Karpas-422 (cell line): Measurements from ENCODE around the gene ITGB3BP. TPM values are rescaled to one million over a fixed set of nuclear protein-coding genes. Genes with fewer than 3 reads are reported as not detected.
A peak's percentile ranks its signal among the peaks of the same experiment; 100 is the strongest.
"Not testable (repeated sequence)": the region's sequence is repeated elsewhere in the genome, so short reads cannot be mapped to it uniquely, and the experiment has no call there.

ENCODE experiments used
- DNase-seq: peaks from one replicate; pipeline ENCODE4 v3.0.0-alpha.2; 2015
- H2AFZ ChIP-seq: fragments of 200-600 bp; sonication (generic); 2 replicates; pipeline ENCODE4 v1.6.1; 2014; ENCODE audit warnings: antibody characterized with exemption, low read length, mixed read lengths
- H3K27ac ChIP-seq: fragments of 200-600 bp; sonication (generic); 2 replicates; pipeline ENCODE4 v1.5.1; 2014; ENCODE audit warnings: mild to moderate bottlenecking, low read length, moderate library complexity
- H3K27me3 ChIP-seq: fragments of 200-600 bp; sonication (generic); 2 replicates; pipeline ENCODE4 v1.6.1; 2014; ENCODE audit warnings: low read length, mixed read lengths
- H3K36me3 ChIP-seq: fragments of 200-600 bp; sonication (generic); 2 replicates; pipeline ENCODE4 v1.6.1; 2014; ENCODE audit warnings: low read length, mixed read lengths; ENCODE audit not compliant: insufficient read depth
- H3K4me1 ChIP-seq: fragments of 200-600 bp; sonication (generic); 2 replicates; pipeline ENCODE4 v1.6.1; 2014; ENCODE audit warnings: mild to moderate bottlenecking, low read length, mixed read lengths
- H3K4me2 ChIP-seq: fragments of 200-600 bp; sonication (generic); 2 replicates; pipeline ENCODE4 v1.6.1; 2014; ENCODE audit warnings: low read length, low read depth, mild to moderate bottlenecking; ENCODE audit not compliant: poor library complexity, severe bottlenecking
- H3K4me3 ChIP-seq: fragments of 200-600 bp; sonication (generic); 2 replicates; pipeline ENCODE4 v1.5.1; 2014; ENCODE audit warnings: mild to moderate bottlenecking, antibody characterized with exemption, low read length, mixed read lengths
- H3K79me2 ChIP-seq: fragments of 200-600 bp; sonication (generic); 2 replicates; pipeline ENCODE4 v1.6.1; 2014; ENCODE audit warnings: mild to moderate bottlenecking, low read length, mixed read lengths
- H3K9ac ChIP-seq: fragments of 200-600 bp; sonication (generic); 2 replicates; pipeline ENCODE4 v1.6.0; 2014; ENCODE audit warnings: low read length
- H3K9me2 ChIP-seq: fragments of 200-600 bp; sonication (generic), shearing (Covaris generic); replicated peaks from 2 replicates; pipeline ENCODE4 v1.6.0; 2014; ENCODE audit warnings: mild to moderate bottlenecking, low read length, moderate library complexity; ENCODE audit not compliant: insufficient read depth
- H3K9me3 ChIP-seq: fragments of 300-700, 200-600 bp; sonication (generic); 2 replicates; pipeline ENCODE4 v1.6.1; 2014; ENCODE audit warnings: low read length, mixed read lengths
- H4K20me1 ChIP-seq: fragments of 200-600 bp; sonication (generic); 2 replicates; pipeline ENCODE4 v1.6.1; 2014; ENCODE audit warnings: mild to moderate bottlenecking, antibody characterized with exemption, low read length, low read depth; ENCODE audit not compliant: insufficient read depth
- total RNA-seq: library from RNA; depleted of rRNA; stranded (reverse); fragments of >200 nt; shearing (Covaris generic); gene quantifications from 2 replicates; pipeline ENCODE4 v1.2.3, GENCODE V29; 2014; ENCODE audit warnings: low replicate concordance; rRNA removed

The ITGB3BP gene, protein sequence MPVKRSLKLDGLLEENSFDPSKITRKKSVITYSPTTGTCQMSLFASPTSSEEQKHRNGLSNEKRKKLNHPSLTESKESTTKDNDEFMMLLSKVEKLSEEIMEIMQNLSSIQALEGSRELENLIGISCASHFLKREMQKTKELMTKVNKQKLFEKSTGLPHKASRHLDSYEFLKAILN
- 30.7 and 104 TPM in 2 replicates for total RNA-seq

DNA sequence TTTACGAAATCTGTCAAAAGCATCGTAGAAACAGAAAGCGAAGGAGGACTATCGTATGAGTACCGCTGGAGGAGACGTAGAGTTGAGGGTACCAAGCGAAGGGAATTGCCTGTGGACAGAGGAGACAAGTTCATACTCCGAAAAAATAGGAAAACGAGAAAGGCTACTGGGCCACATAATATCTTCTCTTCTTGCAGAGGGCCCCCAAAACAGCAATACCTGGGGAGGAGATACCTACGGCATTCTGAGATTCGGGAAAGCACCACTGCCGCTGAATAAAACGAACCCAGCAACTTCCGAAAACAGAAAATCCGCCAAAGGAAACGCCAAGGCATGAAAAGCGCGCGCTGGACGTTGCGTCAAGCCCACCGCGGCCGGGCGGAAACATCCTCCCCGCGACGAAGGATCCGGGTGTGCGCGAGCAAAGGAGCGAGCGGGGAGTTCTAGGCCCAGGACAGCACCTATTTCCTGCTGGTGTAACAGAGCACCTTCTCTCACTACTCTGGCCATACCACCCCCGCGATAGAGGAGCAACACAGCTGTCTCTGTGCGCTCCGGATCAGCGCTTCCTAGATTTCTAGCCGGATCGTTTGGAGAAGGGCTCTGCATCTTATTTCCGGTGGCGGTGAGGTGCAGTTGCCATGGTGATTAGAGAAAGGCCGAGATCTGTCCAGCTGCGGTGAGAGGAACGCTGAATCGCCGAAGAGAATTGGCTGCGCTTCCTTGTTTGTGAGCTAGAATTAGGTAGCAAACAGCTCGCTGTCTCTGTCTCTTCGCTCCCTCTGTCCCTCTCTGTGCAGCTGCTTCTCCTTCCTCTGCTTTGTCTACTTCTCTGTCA lies at the start of gene ITGB3BP, which contains the start of gene EFCAB7:
ITGB3BP (minus strand) TSS at position 335 of the 838 bp plus-strand sequence; CDS start at position 243, 92 bp downstream.
EFCAB7 (plus strand) TSS at position 635 of the 838 bp plus-strand sequence. CDS start 2,048 bp downstream, outside the sequence.
- Histone ChIP-seq H3K4me1 (peaks cover 35% of the 10 kb centered on the region), H3K4me2 (peak within 1 kb of the TSS; percentile 94), H4K20me1 (no peaks in the 10 kb centered on the region), H3K27me3 (no peaks in the 10 kb centered on the region), H3K9me3 (no peaks in the 10 kb centered on the region), H3K79me2 (peaks cover 76% of the 10 kb centered on the region), H3K9me2 (no peaks in the 10 kb centered on the region), H2AFZ (peak within 1 kb of the TSS; percentile 64), H3K27ac (peak within 1 kb of the TSS; percentile 88), H3K4me3 (peak within 1 kb of the TSS; percentile 92), H3K9ac (peak within 1 kb of the TSS; percentile 79), H3K36me3 (peaks cover 7% of the 10 kb centered on the region)
- DNase-seq: peak; percentile 98

DNA sequence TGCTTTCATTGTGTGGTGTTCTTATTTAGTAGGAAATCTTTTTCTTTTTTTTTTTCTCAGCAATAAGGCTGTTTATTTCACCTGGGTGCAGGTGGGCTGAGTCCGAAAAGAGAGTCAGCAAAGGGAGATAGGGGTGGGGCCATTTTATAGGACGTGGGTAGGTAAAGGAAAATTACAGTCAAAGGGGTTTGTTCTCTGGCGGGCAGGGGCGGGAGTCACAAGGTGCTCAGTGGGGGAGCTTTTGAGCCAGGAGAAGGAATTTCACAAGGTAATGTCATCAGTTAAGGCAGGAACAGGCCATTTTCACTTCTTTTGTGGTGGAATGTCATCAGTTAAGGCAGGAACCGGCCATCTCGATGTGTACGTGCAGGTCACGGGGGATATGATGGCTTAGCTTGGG lies 49.7 kb upstream of the ITGB3BP start:
- H3K36me3 ChIP-seq, H3K9me3 ChIP-seq, H3K27me3 ChIP-seq, H2AFZ ChIP-seq, H3K4me1 ChIP-seq, H4K20me1 ChIP-seq, DNase-seq, H3K4me3 ChIP-seq, H3K9ac ChIP-seq, H3K79me2 ChIP-seq, H3K27ac ChIP-seq, H3K9me2 ChIP-seq, H3K4me2 ChIP-seq: not testable (repeated sequence)

DNA sequence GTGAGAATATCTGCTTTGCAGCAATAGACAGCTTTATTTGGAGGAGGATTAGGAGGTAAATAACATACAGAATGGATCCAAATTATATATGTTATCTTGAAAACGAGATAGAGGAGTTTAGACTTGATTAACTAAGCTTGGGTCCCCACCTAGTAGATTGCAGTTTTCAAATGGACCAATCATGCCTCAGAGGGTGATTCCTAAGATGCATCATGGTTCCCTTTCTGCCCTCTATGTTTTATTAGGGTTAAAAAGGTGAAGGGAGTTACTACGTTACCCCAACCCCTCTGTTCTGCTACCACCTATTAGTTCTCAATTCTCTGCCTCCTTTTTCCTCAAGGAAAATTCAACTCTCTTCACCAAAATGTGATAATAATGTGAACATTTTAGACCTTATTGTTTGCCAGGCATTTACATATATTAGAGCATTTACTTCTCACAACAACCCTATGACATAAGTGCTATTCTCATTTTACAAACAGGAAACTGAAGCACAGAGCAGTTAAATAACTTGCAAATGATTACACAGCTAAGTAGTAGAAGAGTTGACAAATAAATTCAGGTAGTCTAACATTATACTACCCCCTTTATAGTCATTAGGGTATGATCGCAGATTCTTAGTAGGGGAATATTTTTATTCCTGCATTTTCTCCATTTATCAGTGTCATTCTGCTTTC lies 46.8 kb upstream of the ITGB3BP start:
- no peak for DNase-seq
- H3K9me3 ChIP-seq: no peaks in the 10 kb centered on the region
- H2AFZ ChIP-seq: no peak overlapping the region
- no peaks in the 10 kb centered on the region for H4K20me1 ChIP-seq
- no peak overlapping the region for H3K4me3 ChIP-seq
- H3K9me2 ChIP-seq: no peaks in the 10 kb centered on the region
- no peak overlapping the region for H3K4me2 ChIP-seq
- H3K4me1 ChIP-seq: no peaks in the 10 kb centered on the region
- no peak overlapping the region for H3K9ac ChIP-seq
- H3K79me2 ChIP-seq: no peaks in the 10 kb centered on the region
- no peak overlapping the region for H3K27ac ChIP-seq
- H3K36me3 ChIP-seq: no peaks in the 10 kb centered on the region
- H3K27me3 ChIP-seq: no peaks in the 10 kb centered on the region

DNA sequence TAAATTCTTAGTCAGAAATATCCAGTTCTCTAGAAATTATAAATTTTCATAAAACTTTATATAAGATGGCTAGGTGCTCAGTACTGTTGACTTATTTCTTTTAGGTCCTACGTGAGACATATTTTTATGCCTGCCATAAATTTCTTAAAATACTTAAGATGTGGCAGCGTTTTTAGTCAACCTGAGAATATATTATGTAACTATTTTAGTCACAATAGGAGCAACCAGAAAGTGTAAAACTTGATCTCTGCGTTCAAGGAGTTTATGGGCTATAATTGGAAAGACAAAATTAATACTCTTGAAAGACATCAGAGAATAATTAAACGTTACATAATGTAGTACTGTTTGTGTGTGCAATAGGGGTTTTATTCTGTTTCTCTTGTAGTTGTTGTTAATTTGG lies 46.0 kb upstream of the ITGB3BP start:
- no peak overlapping the region for H3K4me3 ChIP-seq
- H3K27ac ChIP-seq: no peak overlapping the region
- H2AFZ ChIP-seq: no peak overlapping the region
- no peak for DNase-seq
- no peaks in the 10 kb centered on the region for H3K4me1 ChIP-seq
- H3K9ac ChIP-seq: no peak overlapping the region
- H3K9me3 ChIP-seq: no peaks in the 10 kb centered on the region
- H3K27me3 ChIP-seq: no peaks in the 10 kb centered on the region
- no peaks in the 10 kb centered on the region for H3K36me3 ChIP-seq
- H3K79me2 ChIP-seq: no peaks in the 10 kb centered on the region
- no peaks in the 10 kb centered on the region for H3K9me2 ChIP-seq
- no peak overlapping the region for H3K4me2 ChIP-seq
- H4K20me1 ChIP-seq: no peaks in the 10 kb centered on the region

DNA sequence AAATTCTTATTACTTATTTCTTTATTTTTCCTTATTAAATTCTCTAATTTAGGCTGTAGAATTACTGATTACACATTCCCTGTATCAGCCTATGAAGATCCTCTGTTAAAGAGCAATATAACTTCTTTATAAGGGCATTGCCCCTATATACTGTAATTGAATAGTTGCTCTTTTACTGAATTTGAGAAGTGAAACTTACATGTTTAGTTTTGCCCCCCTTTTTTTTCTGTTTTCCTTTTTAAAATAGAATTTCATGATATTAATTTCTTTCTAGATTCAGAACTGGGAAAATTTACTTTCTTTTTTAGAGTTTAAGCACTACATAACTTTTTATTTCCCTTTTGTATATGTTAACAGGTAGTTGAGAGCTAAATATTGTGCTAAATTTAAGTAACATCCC lies 40.7 kb upstream of the ITGB3BP start:
- Histone ChIP-seq H3K4me2 (no peak overlapping the region), H2AFZ (no peak overlapping the region), H3K4me1 (no peaks in the 10 kb centered on the region), H3K9ac (no peak overlapping the region), H3K9me2 (no peaks in the 10 kb centered on the region), H3K9me3 (no peaks in the 10 kb centered on the region), H3K27ac (no peak overlapping the region), H3K79me2 (peaks cover 2% of the 10 kb centered on the region; the same call in 1 of the 2 replicates), H4K20me1 (no peaks in the 10 kb centered on the region), H3K4me3 (no peak overlapping the region), H3K27me3 (no peaks in the 10 kb centered on the region), H3K36me3 (0 out of 2 replicates have a peak, but pooled peaks cover 3% of the 10 kb centered on the region)
- DNase-seq: no peak

DNA sequence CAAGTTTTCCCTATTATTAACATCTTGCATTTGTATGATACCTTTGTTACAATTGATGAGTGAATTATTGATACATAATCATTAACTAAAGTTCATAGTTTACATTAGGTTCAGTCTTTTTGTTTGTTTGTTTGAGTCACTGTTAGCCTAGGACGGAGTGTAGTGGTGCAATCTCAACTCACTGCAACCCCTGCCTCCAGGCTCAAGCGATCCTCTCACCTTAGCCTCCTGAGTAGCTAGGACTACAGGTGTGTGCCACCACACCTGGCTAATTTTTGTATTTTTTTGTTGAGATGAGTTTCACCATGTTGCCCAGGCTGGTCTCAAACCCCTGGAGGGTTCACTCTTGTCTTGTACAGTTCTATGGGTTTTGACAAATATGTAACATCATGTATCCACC lies 36.3 kb upstream of the ITGB3BP start:
- no peaks in the 10 kb centered on the region for H3K27me3 ChIP-seq
- 0 out of 2 replicates have a peak, but pooled peaks cover 3% of the 10 kb centered on the region for H3K36me3 ChIP-seq
- no peak overlapping the region for H3K4me2 ChIP-seq
- no peak overlapping the region for H3K27ac ChIP-seq
- no peak for DNase-seq
- no peaks in the 10 kb centered on the region for H3K9me3 ChIP-seq
- H3K4me1 ChIP-seq: no peaks in the 10 kb centered on the region
- H3K4me3 ChIP-seq: no peak overlapping the region
- H3K79me2 ChIP-seq: peaks cover 2% of the 10 kb centered on the region; the same call in 1 of the 2 replicates
- no peak overlapping the region for H2AFZ ChIP-seq
- no peak overlapping the region for H3K9ac ChIP-seq
- H4K20me1 ChIP-seq: no peaks in the 10 kb centered on the region
- no peaks in the 10 kb centered on the region for H3K9me2 ChIP-seq

DNA sequence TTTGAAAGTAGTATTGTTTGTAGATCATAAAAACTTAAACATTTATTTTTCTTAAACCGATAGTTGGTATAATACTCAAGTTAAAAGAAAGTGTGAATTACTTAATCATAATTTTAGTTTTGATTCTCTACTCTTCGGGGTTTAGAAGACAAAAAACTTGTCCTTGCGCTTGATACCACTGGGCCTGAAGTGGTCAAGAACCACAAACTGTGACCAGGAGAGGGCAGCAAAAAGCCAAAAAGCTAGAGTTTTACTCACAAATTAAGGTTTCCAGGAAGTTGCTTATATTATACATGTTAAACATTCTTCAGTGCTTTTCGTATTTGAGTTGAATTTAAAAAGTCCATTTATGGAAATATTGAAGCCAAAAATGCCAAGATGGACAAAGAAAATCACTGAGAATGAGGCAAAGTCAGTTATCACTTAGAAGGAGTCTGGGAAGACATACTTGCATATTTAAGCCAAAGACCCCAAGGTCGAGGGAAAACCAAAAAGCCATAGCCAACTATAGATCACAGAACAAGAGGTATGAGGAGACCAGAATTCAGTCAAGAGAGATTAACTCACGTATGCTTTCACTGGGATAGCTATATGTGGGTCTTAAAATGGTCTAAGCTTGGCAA lies 34.5 kb upstream of the ITGB3BP start:
- peak; percentile 72 for DNase-seq
- H2AFZ ChIP-seq: peak overlapping the region; percentile 57

More for the DNA sequence above, 34.5 kb upstream of the ITGB3BP start:
- H3K27ac ChIP-seq: no peak overlapping the region
- no peaks in the 10 kb centered on the region for H3K9me2 ChIP-seq
- no peak overlapping the region for H3K4me2 ChIP-seq
- no peaks in the 10 kb centered on the region for H4K20me1 ChIP-seq
- H3K9me3 ChIP-seq: no peaks in the 10 kb centered on the region
- no peak overlapping the region for H3K4me3 ChIP-seq
- no peaks in the 10 kb centered on the region for H3K79me2 ChIP-seq
- H3K9ac ChIP-seq: no peak overlapping the region
- H3K36me3 ChIP-seq: 0 out of 2 replicates have a peak, but pooled peaks cover 3% of the 10 kb centered on the region
- no peaks in the 10 kb centered on the region for H3K4me1 ChIP-seq
- H3K27me3 ChIP-seq: no peaks in the 10 kb centered on the region
